GM19193 (cell line): ENCODE results near the gene CPA2.

ENCODE experiments used
- POLR2A ChIP-seq: IDR thresholded peaks from 4 replicates; pipeline ENCODE4 v1.6.1; 2011; ENCODE audit not compliant: insufficient read depth, insufficient read length; ENCODE audit errors: extremely low read depth

CPA2 gene

DNA sequence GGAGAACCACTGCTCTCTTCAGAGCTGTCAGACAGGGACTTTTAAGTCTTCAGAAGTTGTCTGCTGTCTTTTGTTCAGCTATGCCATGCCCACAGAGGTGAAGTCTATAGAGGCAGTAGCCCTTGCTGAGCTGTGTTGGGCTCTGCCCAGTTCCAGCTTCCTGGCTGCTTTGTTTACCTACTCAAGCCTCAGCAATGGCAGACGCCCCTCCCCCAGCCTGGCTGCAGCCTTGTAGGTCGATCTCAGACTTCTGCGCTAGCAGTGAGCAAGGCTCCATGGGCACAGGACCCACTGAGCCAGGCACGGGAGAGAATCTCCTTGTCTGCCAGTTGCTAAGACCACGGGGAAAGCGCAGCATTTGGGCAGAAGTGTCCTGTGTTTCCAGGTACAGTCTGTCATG, 12.1 kb upstream of the CPA2 start:
- no peak for TF ChIP-seq POLR2A

DNA sequence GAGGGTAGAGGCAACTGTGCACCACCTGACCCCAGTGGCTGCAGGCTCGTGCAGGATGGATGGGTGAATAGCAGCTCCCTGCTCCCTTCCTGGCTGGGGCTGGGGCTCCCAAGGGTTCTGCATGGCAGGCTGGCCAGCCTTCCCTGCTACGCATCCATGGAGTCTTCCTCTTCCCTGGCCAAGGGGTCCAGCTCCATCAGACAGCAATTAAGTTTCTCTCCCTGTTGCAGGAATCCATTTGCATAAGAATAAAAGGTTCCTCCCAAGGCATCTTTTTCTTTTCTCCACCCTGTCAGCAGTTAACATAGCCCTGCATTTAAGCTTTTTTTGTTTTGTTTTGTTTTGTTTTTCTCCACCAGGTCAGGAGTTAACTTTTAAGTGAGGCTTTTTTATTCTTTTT, 10.0 kb upstream of the CPA2 start:
- no peak for TF ChIP-seq POLR2A

DNA sequence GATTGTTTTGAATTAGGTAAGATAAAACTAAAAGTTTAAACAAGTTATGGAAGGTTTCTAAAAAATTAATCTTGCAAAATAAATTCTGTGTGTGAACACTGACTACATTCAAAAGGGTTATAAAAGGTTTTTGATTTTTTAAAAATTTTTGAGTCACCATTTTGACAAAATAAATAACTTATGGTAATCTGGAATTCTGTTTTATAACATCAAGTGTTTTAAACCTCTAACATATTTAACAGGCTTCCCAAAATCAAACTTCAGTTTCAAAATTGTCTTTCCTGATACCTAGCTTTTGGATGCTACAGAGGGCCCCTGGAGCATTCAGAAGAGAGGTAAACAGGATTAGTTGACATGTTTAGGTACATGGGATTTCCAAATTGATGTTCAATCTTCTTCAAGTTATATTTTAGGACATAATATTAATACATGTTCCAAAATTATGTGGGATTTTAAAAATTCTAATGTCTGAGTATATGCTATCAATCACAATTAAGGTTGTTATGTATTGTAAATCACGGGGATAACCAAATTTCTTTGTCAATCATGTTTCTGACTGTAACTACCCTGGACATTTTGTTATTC, 8.1 kb upstream of the CPA2 start:
- no peak for TF ChIP-seq POLR2A

DNA sequence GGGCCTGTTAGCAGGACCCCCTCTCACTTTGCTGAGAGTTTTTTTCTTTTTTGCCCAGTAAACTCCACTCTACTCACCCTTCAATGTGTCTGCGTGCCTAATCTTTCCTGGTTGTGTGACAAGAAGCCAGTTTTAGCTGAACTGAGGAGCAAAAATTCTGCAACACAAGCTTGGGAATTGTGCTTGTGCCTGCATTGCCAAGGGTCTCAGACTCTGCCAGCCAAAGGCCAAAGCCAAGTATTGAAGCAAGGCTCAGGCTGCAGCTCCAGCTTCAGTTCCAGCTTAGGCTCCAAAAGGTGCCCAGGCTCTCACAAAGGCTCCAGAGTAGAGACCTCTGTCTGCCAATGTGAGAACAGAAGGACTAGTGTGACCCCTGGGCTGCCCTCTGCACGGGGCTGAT, 4.2 kb upstream of the CPA2 start:
- no peak for TF ChIP-seq POLR2A

DNA sequence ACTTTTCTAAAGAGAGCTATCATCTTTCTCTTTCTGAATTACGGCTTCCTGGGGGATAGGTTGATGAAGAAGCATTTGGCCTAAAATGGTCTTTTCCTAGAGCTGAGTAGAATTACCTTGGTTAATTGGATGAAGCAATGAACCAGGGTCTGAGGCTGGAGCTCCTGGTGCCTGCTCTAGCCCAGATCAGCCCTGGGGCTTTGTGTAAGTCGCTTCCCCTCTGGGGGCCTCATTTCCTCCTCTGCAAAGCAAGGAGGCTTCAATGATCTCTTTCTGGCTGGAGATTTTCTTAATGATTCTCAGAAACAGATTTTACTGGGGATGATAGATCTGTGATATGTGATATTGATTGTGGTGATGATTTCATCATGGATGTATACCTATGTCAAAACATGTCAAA, 3.5 kb upstream of the CPA2 start:
- TF ChIP-seq POLR2A, result no peak

DNA sequence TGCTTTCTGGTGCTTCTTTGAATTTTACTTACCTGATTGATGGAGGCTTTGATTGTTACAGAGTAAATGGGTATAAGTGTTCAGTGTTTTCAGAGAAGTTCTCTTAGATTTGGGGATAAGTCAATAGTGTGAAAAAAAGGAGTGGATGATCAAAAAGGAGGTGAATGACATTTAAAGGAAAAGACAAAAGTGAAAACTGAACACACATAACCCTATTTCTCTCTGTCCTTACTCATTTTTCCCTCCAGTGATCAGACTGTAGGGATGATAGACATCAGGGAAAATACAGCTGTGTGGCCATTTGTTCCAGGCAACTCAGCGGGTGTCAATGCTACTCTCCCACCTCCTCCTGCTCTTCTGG, 278 bp downstream of the CPA2 start:
- TF ChIP-seq POLR2A, result no peak

DNA sequence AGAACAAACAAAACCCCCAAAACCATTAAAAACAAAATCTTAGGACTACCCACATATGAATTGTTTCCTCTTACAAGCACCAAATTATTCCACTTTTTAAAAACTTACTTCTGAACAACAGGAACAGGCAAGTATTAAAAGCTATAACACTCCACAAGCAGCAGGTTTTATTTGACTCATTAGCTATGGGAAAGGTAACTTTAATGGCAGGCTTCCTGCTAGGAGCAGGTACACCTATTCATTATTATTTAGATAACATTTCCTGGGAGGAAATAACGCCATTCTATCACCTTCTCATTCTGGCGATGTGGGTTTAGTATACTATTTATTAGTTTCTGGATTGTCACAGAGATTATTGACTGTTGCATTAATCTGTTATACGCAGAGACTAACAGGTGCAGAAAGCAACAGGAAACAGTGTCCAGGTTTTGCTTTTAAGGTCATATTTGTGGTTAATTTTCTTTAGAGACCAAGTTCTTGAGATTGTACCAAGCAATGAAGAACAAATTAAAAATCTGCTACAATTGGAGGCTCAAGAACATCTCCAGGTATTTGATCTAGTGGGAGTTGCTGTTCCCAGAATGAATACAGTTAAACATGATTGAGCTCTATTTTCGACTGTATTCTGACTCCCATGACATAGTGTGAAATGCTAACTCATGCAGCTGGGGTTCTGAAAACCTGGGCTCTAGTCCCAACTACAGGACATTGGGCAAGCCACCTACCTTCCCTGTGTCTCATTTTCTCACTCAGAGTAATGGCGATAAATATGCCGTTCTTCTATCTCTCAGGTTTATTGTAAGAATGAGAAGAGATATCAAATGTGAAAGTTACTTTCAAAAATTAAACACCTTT, 2.0 kb downstream of the CPA2 start:
- no peak for TF ChIP-seq POLR2A

DNA sequence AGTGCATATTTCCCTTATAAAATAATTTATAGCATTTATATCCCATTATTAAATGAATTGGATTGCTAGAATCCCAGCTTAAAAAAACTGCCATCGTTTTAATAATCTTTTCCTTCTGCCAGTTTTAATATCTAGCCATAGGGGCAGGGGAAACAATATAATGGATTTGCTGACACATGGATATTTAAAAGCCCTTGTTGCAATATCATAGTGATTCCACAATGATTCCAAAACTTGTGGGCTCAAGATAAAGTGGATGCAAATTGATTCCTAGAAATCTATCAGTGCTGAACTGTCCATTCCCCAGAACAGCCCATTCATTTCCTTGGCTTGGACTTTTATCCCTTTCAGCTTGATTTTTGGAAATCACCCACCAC, 2.6 kb downstream of the CPA2 start:
- no peak for TF ChIP-seq POLR2A

DNA sequence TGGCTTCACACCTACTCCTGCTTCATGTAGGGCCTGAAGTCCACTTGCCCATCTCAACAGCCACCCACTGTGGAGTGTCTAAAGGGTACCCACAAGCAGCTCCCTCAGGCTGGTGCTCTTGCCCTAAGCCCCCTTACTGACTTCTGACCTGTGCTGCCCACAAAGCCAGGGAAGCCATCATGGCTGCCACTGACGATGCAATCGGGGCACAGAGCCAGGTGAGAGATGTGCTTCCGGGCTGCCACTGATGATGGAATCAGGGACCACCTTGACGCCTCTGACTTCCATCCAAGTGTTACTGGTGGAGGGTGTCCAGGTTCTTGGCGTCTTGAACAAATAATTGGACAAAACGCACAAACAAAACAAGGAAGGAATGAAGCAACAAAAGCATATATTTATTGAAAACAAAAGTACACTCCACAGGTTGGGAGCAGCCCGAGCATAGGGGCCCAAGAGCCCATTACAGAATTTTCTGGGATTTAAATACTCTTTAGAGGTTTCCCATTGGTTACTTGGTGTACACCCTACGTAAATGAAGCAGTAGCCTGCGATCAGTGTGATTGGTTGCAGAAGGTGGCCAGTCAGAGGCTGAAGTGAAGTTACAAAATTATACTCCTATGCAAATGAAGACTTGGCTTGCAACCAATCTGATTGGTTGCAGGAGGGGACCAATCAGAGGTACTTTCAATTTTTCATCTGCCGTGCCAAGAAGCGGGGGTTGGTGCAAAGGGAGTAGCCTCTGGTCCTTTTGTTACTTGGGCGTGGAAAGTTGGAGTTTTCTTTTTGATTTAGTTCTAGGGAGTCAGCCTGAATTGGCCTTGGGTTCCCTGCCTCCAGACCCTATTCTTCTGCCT, 4.5 kb downstream of the CPA2 start:
- no peak for TF ChIP-seq POLR2A

DNA sequence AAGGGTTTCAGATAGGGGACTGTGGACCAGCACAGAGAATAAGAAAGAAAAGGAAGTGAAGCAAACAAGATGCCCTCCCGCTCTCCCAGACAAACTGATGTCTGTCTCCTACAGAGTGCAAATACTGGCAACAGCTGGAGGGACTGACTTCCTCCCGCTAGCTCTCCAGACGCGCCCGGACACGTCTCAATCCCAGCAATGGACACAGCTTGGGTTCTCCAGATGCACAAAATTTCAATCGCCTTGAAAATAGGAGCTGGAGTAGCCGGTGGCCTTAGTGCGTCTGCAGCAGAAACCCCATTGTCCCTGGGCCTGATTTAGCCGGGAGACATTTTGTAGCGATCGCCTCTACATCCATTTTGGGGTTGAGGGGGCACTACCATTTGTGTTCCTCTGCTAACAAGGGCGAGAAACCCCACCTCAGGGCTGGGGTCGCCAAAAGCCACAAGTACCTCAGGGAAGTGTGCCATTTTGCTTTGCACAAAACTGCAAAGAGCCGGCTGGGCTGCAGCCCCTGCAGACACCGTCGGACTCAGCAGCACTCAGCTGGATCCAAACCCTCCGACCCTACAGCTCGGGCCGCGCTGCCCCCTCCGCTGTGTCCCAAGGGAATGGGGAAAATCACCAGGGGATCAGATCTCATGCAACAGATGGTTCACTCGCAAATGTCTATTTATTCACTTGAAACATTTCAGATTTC, 5.9 kb downstream of the CPA2 start:
- no peak for TF ChIP-seq POLR2A

DNA sequence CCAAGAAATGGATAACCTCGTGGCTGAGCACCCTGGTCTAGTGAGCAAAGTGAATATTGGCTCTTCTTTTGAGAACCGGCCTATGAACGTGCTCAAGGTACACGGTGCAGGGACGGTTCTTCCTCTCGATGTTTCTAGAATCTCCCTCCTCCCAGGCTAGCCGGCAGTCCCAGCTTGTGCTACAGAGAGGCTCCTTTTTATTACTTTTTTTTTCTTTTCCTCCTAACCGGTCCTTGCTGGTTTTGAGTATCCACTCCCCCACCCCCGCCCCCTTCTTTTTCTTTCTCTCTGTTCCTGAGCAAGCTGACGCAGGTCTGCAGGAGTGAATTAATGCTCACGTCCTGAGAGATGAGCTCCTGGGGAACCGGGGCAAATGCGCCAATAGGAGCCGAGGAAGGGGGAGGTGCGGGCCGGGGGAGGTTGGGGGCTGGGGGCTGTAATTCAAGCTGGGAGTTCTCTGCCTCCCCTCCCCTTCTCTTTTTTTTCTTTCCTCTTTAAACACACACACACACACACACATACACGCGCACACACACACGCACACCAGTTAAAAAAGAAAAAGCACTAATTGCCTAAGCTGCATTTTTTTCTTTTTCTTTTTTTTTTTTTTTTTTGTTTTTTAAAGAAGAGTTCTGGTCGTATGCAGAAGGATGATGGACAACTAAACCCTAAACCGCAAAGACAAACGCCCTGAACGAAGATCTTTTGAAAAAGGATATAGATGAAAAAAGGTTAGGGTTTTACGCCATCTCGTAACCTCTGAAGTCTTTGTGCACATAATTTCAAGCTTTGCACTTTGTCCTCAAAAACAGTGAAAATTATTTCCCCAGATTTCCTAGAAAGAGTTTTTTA, 6.6 kb downstream of the CPA2 start:
- TF ChIP-seq POLR2A, result no peak

DNA sequence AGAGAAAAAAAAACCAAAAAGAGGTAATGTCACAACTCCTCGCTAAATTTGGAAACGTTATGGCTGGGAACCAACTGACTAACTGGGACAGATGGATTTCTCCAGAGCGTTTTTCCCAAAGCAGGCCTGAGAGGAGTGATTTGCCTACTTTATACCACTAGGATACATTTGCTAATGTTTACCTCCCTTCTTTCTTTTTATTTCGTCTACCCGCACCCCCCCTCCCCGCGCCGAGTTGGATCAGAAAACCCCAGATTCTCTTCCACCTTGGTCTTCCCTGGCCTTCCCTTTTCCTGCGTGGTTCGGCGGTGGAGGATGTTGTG, 7.2 kb downstream of the CPA2 start:
- TF ChIP-seq POLR2A, result no peak

DNA sequence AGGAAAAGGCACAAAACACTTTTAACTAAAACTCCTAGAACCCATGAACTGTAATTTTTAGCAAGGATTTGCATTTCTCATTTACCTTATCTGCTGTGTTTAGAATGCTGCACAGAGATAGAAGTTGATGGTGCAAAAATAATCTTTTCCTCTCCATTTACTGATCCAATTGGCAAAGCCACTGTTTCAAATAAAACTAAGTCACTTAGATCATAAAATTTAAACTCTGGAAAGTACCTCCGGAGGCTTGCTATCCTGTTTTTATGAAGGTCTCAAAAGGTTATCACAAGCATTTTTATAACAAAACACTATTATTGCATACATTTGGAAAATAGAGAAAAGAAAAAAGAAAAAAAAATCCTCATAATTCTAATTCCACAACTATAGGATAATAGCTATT, 7.6 kb downstream of the CPA2 start:
- no peak for TF ChIP-seq POLR2A

DNA sequence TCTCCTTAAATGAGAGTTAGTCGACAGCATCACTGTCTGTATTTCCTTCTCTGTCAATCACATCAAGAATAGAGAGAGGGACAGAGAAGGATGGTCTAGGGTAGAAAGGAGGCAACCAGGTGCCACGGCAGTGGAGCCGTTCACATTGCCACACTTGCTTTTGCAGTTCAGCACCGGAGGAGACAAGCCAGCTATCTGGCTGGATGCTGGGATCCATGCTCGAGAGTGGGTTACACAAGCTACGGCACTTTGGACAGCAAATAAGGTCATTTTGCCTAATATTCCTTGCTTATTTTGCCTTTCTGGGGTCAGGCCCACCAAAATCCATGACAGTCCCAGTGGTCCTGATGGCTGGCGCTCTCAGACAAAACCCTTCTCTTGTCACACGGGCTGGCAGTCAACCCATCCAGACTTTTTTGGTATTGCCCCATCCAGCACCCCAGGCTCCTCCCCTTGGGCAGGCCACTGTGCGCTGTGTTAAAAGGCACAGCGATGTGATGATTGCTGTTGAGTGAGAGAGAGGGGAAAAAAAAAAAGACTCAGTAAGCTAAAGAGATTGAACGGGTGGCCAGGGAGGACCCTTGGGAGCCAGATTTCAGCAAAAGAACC, 8.4 kb downstream of the CPA2 start:
- no peak for TF ChIP-seq POLR2A
